CD4-positive, alpha-beta T cell treated with Interleukin-15 for 1 hour (primary cell): ENCODE measurements around the gene KLHDC8B.

Experiments
- DNase-seq: peaks from one replicate; pipeline ENCODE4 v3.0.0-alpha.2; 2020

KLHDC8B gene

DNA sequence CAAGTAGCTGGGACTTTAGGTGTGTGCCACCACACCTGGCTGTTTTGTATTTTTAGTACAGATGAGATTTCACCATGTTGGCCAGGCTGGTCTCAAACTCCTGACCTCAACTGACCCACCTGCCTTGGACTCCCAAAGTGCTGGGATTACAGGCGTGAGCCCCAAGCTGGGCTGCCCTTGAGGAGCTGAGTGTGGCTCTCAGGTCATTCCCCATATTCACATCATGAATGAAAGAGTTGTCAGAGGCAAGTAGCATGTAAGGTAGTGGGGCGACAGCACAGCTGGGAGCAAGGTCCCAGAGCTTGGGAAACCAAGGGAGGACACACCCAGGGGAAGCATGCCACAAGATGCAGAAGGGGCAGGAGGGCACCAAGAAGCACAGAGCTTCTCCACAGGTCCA is 10.2 kb upstream of the KLHDC8B start:
- DNase-seq: no peak

DNA sequence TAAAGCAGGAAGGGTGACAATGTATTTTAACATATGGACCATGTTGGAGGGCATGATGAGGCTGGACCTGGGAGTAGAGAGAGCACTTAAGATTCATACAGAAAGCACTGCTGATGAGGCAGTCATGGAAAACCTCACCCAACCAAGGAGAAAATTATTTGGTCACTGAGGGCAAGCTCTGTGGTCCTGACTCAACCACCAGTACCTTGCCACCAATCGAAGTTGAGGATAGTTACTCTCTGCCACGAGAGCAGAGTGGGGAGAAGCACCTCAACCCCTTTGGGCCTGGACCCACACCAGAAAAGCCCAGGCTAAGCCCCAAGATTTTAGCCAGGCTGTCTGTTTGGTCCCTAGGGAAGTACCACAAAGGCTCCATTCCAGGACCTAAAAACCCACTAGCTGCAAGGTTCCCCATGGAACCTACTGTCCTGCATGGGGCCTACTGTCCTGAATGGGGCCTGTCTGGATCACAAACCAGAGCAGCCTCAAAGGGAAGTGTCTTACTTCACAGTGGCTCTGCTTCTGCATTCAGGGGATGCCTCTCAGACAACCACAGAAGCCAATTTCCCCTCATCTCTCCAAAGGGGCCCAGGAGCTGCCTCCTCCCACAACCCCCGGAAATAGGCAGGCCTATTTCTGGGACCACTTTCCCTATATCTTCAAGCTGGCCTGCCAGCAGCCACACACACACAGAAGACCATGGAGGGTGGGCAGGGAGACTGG is 9.4 kb upstream of the KLHDC8B start:
- DNase-seq: no peak

DNA sequence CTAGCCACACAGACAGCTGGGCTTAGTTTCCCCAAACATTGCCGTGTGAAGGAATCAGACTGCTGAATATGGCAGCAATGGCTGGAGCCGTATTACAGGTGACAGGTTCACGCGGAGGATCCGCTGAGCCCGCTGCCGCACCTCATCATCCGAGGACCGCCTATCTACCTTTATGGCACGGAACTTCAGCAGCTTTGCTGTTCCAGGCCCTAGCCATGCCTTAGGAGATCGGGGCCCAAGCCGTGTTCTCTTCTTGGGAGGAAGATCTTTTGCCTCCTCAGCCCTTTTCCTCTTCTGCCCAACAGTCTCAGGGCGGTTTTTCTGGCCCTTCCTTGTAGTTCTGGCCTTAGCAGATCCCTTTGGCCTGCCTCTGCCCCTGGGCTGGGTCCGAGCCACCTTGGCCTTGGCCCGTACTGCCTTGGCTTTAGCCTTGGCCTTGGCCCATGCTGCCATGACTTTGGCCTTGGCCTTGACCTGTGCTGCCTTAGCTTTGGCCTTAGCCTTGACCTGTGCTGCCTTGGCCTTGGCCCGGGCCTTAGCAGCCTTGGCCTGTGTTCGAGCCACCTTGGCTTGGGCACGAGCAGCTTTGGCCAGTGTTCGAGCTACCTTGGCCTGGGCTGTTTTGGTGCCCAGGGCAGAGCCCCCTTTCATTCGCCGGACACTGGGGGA is 8.5 kb upstream of the KLHDC8B start:
- DNase-seq: no peak

DNA sequence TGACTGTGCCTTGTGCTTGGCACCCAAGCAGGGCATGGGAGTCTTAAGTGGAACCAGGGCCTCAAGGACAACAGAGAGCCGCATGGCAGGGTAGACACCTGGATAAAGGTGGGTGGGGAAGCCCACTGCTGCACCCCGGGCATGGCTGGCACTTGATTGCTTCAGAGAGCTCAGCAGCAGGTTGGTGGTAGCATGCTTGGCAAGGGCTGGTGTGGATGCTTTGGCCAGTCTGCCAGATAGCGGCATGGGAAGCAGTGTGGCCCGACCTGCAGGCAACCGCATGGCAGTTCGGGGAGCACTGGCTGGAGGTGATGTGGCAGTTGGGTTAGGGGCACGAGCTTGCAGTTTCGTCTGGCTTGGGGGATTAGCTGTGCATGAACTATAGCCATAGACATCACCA is 7.8 kb upstream of the KLHDC8B start:
- no peak for DNase-seq

DNA sequence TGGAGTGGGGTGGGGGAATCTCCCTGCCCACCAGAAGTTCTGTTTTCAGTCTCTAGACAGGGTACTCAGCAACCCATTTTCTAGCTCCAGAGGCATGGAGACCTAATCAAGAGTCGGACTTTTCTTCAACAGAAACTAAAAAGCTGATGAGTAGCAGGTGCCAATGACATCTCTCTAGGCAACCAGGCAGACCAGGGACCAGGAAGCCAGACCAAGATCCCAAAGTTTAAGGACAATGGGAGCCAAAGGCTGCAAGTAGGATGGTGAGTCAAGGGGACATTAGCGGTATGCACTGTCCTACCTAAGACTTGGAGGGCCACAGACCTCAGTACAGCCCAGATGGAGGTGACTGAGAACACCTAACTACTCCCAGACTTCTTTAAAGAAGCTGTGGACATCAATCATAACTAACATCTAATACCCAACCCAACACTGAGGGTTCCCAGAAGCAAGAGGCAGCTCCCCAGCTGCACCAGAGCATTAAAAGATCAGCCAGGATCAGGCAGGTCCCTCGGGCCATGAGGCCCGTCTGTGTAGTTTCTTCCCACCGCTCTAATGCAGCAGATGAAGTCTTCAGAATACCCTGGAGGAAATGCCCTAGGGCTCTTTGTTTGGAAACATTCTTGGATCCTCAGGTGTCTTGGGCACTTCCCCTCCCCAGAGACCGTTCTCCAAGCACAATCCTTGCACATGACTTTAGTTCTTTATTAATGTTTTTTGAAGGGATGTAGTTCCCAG is 6.2 kb upstream of the KLHDC8B start:
- no peak for DNase-seq

DNA sequence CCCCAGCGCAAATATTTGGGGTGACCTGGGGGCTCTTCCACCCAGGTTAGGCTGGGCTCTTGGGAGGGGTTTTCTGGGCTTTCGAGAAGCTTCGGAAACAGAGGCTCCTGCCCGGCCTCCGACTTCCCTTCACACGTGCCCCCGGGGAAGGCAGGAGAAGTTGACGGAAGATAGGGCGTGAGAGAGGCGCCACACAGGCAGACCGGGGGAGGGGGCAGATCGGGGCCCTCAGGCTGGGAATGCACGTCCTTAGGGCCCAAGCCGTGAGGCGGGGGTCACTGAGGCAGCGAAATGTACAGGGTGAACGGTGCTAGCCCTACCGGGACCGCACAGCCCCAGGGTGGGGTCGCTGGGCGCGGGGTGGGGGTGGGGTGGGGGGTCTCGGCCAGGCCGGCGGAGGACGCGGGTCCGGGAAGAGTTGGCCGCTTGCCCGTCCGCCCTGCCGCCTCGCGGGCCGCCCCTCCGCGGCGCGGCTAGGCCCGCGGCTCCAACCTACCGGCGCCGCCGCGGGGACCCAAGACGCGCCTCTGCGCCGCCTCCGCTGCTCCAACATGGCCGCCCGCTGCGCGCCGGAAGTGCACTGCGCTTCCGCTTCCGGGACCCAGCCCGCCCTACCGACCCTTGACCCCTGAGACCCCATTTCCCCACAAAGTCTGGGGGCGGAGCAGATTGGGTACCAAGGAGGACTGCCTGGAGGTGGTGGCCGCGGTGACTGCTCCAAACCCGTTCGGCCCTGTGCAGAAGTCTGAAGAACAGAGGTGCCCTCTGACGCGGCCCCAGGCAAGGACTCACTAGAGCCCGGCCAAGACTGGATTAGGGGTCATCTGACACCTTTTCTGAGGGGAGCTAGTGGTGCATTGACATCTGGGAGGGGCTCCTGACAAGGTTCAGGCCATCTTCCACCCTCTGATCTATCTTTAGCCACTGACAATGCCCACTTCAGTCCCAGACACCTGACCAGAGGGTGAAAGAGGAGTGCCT is 5.3 kb upstream of the KLHDC8B start, which contains the start of gene CCDC71:
CCDC71 (minus strand) TSS at position 561 of the 981 bp plus-strand sequence. CDS start 2,123 bp downstream, outside the sequence.
- peak; percentile 82 for DNase-seq

DNA sequence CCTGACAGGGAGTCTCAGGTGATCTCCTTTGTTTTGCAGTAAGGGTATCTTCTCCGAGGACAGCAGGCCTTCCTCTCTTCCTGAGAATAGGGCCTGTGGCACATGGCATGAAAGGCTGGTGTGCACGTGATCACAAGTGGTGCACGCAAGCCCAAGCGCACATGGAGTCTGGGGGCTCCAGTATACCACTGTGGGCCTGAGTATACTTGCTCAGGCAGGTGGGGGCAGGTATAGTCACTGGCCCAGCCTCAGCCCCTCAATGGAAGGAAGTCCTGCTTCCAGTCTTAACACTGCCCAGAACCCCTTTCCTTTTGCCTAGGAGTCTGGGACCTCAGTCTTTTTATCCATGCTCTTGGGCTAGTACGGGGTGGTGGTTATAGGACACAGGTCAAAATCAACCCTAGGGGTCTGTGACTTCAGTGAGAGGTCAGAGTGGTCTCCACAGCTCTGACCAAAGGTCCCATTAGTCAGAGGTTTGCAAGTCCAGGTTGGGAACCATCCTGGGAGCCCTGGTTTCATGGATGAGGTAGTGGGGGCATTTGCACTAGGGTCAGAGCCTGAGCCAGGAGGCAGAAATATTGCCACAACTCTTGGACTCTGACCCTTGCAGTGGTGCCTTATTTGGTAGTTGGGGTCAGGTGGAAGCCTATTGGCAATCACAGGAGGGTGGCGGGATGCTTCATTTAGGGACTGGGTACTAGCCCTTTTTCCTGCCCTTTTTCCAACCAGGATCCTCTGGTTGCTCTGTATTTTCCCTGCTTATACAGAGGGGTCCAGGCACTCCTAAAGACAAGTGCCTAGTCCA is 4.4 kb upstream of the KLHDC8B start:
- no peak for DNase-seq

DNA sequence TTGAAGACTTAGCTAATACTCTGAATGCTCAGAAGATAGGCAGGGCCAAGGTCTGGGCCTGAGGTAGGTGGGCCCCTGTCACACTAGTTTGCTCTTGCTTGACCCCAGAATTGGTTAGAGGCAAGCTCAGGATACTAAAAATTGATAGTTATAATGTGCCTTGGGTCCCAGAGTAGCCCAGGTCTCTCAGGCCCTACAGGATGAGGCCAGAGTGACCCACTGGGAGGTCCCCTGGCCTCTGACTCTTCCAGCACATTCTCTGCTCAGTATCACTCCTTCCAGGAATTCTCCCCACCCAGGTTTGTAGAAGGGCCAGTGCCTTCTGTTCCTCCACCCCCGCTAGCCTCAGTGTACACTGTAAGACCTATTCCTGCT is 667 bp upstream of the KLHDC8B start:
- no peak for DNase-seq

DNA sequence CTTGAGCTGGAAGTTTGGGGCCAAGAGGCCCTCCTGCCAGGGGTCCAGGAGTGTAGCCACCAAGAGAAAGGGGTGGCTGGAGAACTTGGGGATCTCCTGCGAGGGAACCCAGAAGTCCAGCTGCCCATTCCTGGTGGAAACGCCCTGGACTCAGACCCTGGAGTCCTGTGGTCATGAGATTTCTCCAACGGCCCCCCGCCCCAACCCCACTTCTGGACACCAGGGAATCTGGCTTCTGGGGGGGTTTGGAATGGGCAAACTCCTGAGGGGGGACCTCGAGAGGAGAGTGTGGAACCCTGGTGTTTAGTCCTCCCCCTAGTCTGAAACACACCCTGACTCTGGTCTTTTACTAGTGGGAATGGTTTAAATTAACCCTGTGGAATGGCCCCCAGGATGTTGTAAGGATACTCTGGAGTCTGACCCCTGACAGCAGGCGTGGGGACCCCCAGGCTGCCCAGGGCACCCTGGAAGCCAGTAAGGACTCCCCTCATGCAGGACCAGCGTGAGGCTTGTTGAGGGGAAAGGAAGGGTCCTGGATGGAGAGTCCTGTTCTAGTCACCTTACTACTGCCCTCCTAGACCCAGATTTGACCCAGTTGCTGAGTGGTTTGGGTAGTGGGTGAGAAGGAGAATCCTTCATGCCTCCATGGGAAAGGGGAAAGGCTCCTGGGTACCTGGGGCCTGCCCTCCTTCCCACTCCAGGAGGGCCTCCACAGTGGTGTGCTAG is 540 bp downstream of the KLHDC8B start:
- DNase-seq: no peak

DNA sequence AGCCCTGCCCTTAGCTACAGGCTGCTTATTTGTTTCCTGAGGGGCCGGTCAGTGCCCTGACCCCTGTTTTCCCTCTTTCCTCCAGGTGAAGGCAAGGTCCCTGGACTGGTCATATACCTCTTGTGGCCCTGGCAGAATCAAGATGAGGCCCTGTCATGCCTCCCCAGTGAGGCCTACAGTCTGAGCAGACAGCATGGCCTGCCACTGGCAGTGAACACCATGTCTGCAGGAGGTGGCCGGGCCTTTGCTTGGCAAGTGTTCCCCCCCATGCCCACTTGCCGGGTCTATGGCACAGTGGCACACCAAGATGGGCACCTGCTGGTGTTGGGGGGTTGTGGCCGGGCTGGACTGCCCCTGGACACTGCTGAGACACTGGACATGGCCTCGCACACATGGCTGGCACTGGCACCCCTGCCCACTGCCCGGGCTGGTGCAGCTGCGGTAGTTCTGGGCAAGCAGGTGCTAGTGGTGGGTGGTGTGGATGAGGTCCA is 1.2 kb downstream of the KLHDC8B start:
- DNase-seq: no peak

DNA sequence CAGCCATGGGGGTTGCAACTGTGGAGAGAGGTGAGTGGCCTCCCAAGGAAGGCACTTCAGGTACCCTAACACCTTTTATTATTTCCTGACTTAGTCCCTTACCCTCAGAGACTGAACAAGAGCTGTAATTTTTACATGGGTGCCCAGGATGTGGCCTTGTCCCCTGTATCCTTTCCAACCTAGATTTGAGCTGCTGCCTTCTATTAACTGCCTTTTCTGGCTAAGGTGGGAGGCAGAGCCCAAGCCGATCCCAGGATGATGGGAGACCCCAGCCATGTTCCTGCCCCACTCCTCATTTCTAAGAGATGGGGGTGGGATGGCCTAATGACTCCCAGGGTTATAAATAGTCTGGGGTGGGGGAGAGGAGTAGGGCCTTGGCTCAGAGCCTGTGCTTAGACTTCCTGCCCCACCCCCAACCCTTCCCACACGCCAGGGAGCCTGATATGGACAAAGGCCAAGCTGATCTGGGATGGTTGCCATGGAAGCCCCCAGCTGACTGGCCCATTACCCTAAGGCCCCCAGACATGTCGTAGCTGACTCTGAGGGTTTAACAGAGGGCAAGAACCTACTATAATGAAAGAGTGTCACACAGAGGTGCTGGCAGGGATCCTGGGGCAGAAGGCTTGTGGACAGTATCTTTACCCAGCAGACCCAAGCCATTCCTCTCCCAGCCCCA is 1.9 kb downstream of the KLHDC8B start:
- no peak for DNase-seq

DNA sequence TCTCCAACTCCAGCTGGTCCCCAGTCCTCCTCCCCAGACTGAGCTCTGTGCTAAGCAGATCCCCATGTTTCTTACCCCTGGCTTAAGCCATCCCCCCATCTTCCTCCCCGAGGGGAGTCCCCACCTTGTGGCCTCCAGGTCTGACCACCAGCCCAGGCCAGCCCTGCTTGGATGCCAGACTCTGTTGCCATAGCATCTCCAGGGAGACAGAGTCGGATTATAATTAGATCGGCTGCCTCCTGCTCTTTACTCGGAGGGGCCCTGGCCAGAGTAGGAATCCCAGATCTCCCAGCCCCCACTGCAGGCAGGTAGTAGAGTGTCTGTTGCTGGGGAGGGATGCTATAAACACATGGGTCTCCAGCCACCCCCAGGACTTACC is 2.4 kb downstream of the KLHDC8B start:
- DNase-seq: no peak

DNA sequence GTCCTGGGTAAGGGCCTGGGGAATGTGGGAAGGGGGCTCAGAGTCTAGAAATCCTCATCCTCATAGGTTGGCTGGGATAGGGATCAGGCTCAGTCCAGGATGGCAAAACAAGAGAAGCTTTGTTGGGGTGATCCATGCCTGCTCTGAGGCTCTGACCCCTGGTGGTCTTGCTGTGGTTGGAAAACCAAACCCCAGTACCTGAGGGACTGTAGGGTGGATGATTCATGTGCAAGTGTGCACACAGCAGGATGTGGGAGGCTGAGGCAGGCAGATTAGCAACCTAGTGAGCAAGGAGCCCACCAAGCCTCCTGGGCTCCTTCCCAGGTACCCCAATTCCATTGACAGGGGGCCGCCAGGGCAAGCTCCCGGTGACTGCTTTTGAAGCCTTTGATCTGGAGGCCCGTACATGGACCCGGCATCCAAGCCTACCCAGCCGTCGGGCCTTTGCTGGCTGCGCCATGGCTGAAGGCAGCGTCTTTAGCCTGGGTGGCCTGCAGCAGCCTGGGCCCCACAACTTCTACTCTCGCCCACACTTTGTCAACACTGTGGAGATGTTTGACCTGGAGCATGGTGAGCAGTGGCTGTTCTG is 3.1 kb downstream of the KLHDC8B start:
- DNase-seq: no peak

DNA sequence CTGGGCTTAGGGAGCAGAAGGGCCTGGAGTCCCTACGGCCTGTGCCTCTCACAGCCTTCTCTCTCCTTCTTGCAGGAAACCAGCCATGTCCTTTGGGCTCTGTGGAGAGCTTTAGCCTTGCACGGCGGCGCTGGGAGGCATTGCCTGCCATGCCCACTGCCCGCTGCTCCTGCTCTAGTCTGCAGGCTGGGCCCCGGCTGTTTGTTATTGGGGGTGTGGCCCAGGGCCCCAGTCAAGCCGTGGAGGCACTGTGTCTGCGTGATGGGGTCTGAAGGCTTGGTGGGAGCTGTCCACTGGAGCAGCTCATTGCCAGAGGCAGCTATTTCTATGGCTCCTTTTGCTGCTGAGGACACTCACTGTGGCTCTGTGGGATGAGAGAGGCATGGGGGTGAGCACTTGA is 4.1 kb downstream of the KLHDC8B start:
- no peak for DNase-seq

DNA sequence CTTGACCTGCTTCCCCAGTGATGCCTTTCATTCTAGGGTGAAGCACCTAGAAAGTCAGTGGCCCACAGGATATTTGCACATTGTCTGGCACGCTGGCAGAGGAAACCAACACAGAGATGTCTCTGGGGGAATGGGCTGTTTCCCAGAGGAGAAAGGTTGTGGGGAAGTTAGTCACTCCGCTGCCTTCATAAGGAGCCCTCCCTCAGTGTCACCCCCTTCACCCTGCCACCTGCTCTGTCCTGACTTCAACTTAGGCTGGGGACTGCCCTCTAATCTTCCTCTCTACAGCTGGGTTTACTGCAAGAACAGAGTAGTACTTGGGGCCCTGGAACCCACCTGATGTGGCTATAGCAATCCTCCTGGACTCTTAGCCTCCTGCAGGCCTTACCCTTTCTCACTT is 5.7 kb downstream of the KLHDC8B start:
- DNase-seq: no peak

DNA sequence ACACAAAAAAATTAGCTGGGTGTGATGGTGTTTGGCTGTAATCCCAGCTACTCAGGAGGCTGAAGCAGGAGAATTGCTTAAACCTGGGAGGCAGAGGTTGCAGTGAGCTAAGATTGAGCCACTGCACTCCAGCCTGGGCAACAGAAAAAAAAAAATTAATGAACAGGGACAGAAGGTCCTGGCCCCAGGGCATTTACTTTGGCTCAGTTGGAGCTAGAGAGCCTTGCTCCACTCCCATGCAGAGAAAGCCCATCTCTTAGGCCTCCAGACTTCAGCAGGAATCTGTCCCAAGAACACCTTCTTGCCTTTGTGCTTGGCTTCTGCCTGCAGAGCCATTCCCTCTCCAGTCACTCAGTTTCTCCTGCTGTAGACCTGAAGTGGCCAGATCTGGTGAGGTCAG is 8.7 kb downstream of the KLHDC8B start:
- DNase-seq: no peak

DNA sequence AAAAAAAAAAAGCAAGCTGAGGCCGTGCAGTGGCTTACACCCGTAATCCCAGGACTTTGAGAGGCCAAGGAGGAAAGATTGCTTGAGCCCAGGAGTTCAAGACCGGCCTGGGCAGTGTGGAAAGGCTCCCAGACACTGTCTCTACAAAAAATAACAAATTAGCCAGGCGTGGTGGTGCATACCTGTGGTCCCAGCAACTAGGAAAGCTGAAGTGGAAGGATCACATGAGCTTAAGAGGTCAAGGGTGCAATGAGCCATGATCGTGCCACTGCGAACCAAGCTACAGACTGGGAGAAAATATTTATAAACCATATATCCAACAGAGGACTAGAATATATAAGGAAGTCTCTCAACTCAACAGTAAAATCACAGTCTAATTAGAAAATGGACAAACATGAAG is 10.0 kb downstream of the KLHDC8B start:
- DNase-seq: no peak

DNA sequence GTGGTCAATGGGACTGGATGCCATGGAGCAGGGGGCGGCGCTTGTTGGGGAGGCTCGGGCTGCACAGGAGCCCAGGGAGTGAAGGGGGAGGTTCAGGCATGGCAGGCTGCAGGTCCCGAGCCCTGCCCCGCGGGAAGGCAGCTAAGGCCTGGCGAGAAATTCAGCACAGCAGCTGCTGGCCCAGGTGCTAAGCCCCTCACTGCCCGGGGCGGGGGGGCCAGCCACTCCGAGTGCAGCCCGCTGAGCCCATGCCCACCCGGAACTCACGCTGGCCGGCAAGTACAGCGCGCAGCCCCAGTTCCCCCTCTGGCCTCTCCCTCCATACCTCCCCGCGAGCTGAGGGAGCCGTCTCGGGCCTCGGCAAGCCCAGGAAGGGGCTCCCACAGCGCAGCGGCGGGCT is 11.3 kb downstream of the KLHDC8B start:
- DNase-seq: no peak

DNA sequence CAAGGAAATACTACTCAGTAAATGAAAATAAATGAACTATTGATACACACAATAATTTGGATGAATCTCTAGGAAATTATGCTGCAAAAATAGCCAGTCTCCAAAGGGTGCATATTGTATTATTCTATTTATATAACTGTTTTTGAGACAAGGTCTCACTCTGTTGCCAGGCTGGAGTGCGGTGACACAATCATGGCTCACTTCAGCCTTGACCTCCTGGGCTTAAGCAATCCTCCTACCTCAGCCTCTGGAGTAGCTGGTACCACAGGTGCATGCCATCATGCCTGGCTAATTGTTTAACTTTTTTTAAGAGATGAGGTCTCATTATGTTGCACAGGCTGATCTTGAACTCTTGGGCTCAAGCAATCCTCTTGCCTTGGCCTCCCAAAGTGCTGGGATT is 12.5 kb downstream of the KLHDC8B start:
- no peak for DNase-seq

DNA sequence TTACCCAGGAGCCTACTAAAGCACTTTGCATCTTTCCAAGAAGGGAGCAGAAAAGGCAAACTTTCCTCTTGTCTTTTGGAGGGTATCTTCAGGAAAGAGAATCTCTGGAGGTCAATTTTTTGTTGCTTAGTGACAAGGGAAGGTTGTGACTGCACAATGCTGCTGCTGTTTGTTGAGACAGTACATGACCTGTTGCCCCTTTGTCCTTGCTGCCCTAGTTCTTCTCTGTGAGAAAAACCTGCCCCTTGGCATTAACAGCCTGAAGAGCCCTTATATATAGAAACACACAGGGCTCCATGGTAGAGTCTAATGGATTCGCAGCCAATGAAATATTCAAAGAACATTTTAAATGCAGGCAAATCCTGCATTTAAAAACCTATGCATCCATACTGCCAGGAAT is 20.3 kb downstream of the KLHDC8B start:
- no peak for DNase-seq
